K562 (cell line): Measurements from ENCODE around the gene MTA1.

ENCODE experiments used
- CHD1 ChIP-seq: fragments of 200-600 bp; sonication (generic); IDR thresholded peaks from one replicate; pipeline ENCODE4 v1.6.1; 2012; ENCODE audit warnings: mild to moderate bottlenecking, moderate library complexity, low read length, inconsistent platforms
- CTCF ChIP-seq, 3 experiments: IDR thresholded peaks in 2 of 3; conservative IDR thresholded peaks in 1 of 3; 2 replicates each; pipeline ENCODE4 v1.5.1; 2011 to 2012; ENCODE audit warnings: low read length in 3 of 3, mild to moderate bottlenecking in 3 of 3, control low read depth in 2 of 3, improper control_type of control experiment in 1 of 3, inconsistent platforms in 1 of 3, low read depth in 1 of 3, mixed read lengths in 1 of 3, moderate library complexity in 1 of 3; ENCODE audit not compliant: insufficient read depth in 2 of 3
- EP300 ChIP-seq: IDR thresholded peaks from 2 replicates; pipeline ENCODE4 v1.6.1; 2012; ENCODE audit warnings: low read length, improper control_type of control experiment
- KAT7 ChIP-seq: sonication (generic); formaldehyde crosslinking; IDR thresholded peaks from 2 replicates; pipeline ENCODE4 v1.8.0; 2022; ENCODE audit warnings: missing genetic modification reagents, mild to moderate bottlenecking, borderline replicate concordance
- MXI1 ChIP-seq: IDR thresholded peaks from 2 replicates; pipeline ENCODE4 v1.6.1; 2011; ENCODE audit warnings: low read depth, mild to moderate bottlenecking, improper control_type of control experiment, low read length
- PCBP1 ChIP-seq: fragments of 200-400 bp; formaldehyde crosslinking; IDR thresholded peaks from 2 replicates; pipeline ENCODE4 v1.6.1; 2018; ENCODE audit warnings: mild to moderate bottlenecking, low read depth, low read length; ENCODE audit not compliant: poor library complexity, severe bottlenecking
- RCOR1 ChIP-seq, 2 experiments: IDR thresholded peaks; 2 replicates each; pipeline ENCODE4 v1.6.1; 2012; ENCODE audit warnings: low read depth in 2 of 2, low read length in 2 of 2, borderline replicate concordance in 1 of 2, improper control_type of control experiment in 1 of 2
- SAFB2 ChIP-seq: fragments of 200-400 bp; formaldehyde crosslinking; IDR thresholded peaks from 2 replicates; pipeline ENCODE4 v1.6.1; 2018; ENCODE audit warnings: borderline replicate concordance, low read length, low read depth, moderate library complexity; ENCODE audit not compliant: severe bottlenecking
- ZFP1 ChIP-seq: fragments of 450-650 bp; formaldehyde crosslinking; IDR thresholded peaks from 2 replicates; pipeline ENCODE4 v1.4.0; 2020; ENCODE audit warnings: mild to moderate bottlenecking, mixed read lengths
- ZNF511 ChIP-seq: sonication (generic); formaldehyde crosslinking; IDR thresholded peaks from 2 replicates; pipeline ENCODE4 v1.8.0; 2022; ENCODE audit warnings: mild to moderate bottlenecking, missing genetic modification reagents
- TF ChIP-seq, protein P1 (sequence below): sonication (generic); formaldehyde crosslinking; IDR thresholded peaks from 2 replicates; pipeline ENCODE4 v1.5.0; 2020; ENCODE audit warnings: missing genetic modification reagents

- no peak for TF ChIP-seq PCBP1
- no peak for TF ChIP-seq KAT7 (CRISPR knock-in tag)
- no peak for TF ChIP-seq CHD1
- no peak for TF ChIP-seq CTCF (IDR thresholded peaks at IDR 0.05 in 2 of 3, conservative IDR thresholded peaks at IDR 0.05 in 1 of 3; ENCODE audit: insufficient read depth in 2 of 3, low read depth in 1 of 3, low read length in 3 of 3)
- no peak for TF ChIP-seq ZNF511 (CRISPR knock-in tag)
- no peak for TF ChIP-seq MXI1
- TF ChIP-seq RCOR1 (IDR thresholded peaks at IDR 0.05; ENCODE audit: borderline replicate concordance in 1 of 2, low read depth in 2 of 2, low read length in 2 of 2), result no peak
- TF ChIP-seq, protein P1, sequence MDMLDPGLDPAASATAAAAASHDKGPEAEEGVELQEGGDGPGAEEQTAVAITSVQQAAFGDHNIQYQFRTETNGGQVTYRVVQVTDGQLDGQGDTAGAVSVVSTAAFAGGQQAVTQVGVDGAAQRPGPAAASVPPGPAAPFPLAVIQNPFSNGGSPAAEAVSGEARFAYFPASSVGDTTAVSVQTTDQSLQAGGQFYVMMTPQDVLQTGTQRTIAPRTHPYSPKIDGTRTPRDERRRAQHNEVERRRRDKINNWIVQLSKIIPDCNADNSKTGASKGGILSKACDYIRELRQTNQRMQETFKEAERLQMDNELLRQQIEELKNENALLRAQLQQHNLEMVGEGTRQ (CRISPR knock-in tag), result no peak
- TF ChIP-seq SAFB2, result no peak
- TF ChIP-seq ZFP1 (CRISPR knock-in tag), result no peak
- TF ChIP-seq EP300, result no peak
Measured at GRCh38 chr14:105519946-105520698, 100.5 kb downstream of the MTA1 start.
